Inflammatory macrophage (primary cell): ENCODE measurements around the gene RND3.
A peak's percentile ranks its signal among the peaks of the same experiment; 100 is the strongest.

Experiments
- DNase-seq, 2 donors: peaks; one replicate each; pipeline ENCODE4 v3.0.0-alpha.2; 2020 to 2022

The RND3 gene

DNA sequence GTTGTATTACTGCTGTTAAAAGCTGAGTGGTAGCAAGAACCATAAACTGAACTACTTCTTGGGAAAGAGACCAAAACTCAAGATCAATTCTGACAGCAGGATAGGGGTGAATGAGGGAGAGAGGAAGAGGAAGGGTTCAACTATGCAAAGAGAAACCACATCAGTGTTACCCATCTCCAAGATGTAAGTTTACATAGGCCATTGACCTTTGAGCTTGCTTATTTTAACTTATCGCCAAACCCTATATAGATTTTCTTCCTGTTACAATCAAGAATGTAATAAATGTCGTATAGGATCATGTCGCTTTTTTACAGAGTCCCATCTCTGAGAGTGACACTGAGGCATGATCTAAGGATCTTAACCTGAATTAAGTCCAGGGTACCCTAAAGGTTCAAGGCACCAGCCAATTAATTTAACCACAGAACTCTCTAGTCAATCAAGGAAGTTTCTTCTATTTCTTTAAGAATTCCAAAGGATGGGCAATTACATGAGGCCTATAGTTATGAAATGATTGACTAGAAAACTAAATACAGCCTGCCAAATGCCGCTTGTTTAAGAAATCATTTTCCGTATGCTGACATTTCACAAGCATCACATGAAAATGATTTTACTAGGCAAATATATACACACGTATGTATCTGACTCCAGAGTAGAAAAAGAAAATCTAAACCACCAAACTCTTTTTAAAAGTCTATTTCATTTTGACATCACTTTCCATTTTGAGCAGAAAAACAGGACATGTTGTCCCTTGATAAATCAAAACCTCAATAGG lies 11.8 kb downstream of the RND3 start:
- no peak for DNase-seq

DNA sequence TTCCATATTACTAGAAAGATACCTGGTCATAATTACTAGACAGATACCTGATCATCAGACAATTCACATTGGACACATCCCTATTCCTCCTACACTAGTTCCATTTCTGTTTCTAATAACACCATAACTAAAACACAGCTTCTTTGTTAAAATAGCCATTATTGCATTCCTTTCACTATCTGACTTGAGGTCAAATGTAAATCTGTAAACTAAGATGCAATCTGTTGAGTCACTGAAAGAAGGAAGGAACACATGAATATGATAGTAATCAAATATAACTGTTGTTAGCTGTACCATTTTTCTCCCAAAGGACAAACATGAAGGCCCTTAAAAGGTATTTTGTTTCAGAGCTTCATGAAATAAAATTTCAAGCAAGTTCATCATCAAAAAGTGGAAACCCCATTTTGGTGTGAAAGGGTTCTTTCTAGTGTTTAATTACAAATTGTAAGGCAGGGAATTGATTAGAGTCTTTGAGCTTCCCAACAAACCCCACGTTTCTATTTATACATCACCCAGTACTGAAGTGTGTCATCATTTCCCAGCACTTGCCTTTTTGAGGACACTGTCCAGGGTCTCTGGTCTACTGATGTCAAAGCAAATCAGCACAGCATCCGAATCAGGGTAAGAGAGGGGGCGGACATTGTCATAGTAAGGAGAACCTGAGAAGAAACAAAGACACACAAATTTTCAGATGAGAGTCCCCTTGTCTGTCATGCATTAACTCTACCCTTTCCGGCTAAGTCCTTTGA lies 13.0 kb downstream of the RND3 start:
- no peak for DNase-seq

DNA sequence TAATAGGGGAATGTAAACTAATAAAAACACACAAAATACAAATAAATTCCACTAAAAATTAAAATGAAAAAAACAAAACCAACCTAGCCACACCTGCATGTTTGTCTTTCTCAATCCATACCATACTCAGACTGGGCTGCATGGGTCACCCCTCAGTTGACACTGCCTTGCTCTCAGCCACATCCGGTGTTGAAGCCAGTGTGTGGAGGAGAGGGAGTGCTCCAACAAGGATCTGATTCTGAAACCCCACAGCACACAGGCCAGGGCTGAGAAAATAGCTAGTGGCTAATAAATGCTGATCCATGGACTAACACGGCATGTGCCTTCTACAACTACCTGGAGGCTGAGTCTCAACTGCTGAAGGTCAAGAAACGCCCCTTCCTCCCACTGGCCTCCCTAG lies 13.7 kb downstream of the RND3 start:
- no peak for DNase-seq

DNA sequence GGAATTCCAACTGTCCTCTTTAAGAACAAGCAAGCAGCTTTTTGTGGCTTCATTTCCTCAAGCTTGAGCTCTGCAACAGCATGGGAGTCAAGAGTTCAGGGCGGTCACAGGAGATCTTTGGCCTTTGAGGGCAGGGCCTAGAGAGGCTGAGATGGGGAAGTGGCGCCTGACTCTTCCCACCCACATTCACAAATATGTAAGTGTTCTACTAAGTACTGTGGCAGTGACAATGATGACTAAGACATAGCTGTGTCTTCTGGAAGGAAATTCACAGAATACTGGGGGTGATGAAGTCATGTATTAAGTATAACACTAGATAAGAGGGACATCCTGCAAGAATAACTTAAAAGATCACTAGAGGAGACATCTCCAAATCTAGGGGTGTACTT lies 15.0 kb downstream of the RND3 start:
- DNase-seq: peak; percentile 69 to 70

DNA sequence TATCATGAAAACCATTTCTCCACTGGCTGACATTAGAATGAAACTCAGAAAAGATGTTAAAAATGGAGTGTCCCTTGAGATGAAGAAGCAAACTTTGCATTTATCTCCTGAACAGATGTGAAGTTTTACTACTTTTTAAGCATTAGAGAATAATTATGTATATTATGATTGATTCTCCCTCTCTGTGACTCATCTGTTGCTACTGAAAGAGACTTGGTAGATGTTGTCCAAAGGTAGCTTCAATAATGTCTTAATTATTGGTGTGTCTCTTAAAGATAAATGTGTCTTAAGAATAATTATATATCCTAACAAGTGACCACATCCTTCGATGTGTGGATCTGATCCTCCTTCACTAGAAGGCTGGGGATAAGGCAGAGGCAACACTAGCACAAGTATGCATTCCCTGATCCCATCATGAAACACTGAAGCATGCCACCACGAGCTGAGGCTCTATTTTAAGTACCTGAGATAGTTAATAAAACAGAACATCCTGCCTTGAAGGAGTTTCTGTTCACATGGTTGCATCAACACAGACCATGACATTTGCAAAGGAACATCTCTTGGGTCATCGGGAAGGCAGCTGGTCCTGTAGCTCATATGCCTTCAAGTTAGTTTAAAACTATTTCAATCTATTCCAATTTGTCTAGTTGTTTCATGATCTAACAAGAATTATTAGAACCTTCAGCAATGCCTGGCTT lies 15.5 kb downstream of the RND3 start:
- DNase-seq: no peak

DNA sequence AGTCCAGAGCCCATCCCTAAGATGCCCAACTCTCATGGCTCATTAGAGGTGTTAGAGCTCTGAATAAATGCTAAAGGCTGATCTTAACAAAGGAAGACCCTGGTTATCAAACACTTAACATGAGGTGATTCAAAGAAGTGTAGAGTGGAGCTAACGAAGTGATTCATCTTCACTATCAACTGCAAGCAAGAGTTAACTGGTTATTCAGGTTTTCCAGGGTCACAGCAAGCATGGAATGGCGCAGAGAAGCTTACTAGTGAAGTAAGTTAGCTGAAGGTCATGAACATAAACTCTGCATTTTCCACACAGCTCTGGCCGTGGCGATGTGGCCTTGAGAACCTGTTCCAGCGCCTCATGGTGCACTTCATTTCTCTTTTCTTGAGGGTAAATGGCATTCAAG lies 17.0 kb downstream of the RND3 start:
- DNase-seq: no peak

DNA sequence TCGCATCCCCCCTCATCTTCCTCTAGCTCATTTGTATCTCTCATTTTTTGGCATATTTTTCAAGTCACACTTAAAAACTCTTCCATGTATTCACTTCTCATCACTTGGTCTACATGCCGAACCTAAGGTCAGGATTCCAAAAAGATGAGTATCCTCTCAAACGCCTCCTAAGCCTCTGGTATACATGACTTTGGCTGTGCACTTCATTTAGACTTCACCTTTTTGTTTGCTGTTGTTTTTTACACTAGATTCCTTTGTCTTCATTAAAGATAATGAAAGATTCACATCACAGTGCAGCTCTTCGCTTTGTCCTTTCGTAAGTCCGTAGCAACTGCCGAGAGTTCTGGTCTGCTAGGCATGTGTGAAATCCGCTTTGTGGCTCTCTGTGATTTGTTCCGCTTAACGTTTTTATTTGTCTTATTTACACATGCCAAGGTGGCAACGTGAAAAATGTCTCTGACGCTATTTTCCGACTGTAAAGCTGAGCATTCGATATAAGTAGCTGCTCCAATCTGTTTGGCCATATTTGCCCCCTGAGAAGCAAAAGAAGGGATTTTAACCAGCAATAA lies 17.7 kb downstream of the RND3 start:
- DNase-seq: no peak

DNA sequence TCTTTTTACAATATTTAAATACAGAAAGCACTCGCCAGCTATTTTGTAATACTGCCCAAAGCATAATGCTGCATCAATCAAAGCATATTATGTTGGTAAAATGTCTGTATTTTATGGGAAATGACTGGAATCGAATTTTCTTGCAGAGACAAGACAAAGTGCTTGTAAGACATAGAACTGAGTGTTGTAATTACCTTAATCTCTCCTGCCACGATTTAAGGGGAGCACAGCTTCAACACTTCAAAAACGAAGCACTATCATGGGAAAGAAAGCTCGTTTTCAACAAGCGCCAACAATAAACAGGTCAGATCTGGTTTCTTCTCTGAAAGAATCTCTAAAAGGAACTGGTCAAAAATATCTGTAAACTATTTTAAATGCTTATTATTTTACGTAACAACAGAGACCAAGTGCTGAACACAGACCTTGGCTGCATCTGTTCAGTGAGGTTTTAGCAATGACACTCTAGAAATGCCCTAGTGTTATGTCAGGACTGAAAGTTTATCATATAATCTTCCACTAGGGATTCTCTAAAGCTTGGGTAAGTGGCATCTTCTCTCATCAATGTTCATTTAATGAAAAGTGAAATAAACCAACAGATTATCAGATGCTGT lies 19.0 kb downstream of the RND3 start:
- DNase-seq: no peak

DNA sequence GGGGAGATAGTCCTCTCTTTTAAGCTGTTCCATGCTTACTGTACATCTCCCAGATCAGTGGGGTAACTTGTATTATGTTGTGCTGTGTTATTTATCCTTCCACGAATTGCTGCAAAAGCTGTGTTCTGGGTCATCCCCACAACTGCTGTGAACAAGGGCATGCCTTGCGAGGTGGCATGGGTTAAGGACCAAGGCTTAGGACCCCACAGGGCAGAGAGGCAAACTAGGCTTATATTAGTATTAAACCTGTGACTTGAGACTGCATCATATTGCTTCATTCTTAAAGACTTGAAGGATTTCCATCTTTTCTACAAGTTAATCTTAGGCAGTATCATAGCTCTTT lies 19.9 kb downstream of the RND3 start:
- no peak for DNase-seq

DNA sequence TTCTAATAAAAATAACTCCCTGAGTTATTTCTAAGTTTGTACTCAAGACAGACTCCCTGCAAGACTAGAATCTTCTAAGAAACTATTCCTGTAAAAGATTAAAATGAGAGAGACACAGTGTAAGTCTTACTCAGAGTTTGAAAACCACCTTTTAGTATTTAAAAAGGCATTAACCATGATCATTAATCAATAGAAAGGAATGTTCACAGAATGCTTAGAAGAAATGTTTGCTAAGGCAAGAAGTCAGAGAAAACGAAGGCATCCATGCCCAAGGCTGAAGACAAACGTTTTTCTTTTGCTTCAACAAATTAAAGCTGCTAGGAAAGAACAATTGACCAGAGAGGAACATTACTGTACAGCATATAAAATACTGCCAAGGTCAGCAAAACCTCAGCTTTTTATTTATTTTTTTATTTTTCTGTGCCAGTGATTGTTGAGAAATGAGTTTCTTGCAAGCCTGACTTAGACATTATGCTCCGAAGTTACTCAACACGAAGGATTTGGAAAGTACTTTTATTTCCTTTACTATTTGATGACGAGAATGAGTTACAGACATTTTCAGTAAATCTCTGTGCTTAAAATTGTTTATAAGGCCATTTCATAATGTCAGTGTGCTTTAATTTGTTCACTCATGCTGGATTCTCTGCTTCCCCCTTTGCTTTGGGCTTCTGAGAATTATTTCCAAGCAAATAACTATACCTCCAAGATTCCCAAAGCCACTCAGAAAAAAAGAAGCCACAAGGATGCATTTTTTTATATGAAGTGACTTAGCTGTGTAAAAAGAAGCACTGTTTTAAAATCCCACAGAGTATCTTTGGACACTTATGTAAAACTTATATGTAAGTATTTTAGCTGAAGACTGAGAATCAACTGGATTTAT lies 20.5 kb downstream of the RND3 start:
- DNase-seq: no peak

DNA sequence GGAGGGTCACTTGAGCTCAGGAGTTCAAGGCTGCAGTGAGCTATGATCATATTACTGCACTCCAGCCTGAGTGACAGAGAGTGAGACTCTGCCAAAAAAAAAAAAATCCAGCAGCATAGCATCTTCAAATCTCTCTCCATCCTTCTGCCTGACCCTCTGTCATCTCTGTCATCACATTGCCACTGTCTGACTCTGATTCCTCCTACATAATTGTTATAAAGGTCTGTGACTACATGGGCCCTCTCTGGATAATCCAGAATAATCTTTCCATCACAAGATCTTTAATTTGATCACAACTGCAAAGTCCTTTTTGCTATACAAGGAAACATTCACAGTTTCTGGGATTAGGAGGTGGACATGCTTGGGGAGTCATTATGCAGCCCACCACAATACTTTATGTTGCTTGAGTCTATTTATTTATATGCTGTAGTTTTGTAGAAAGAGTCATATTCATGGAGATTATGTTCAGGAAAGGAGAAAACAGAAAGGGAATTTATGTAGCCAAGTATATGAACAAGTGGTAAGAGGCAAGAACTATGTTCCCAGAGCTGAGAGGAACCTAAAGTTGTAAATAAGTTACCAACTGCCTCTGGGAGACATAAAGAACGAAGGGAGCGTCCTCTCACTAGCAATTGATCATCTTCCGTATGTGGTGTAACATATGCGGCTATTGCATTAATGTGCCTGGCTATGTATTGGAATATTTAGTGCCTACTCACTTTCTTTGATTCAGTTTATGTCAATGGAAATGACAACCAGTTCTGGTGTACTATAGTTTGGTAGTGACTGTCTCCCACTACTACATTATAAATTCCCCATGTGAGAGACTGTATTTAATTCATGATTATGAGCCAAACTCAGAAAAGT lies 21.5 kb downstream of the RND3 start:
- DNase-seq: no peak

DNA sequence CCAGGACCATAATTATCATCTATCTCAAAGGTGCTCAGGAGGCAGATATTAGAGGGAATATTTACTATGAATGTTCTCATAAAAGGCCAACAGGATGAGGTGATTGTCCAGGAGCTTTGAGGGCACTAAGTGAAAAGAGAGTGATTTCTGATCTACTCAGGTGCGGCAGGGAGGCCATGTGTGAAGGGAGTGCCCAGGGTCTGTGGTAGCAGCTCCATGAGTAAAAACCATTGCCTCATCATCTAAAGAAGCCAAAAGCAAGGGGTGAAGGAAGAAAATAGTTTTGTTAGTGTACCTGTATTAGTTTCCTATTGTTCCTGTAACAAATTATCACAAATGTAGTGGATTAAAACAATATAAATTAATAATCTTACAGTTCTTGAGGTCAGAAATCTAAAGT lies 22.5 kb downstream of the RND3 start:
- no peak for DNase-seq

DNA sequence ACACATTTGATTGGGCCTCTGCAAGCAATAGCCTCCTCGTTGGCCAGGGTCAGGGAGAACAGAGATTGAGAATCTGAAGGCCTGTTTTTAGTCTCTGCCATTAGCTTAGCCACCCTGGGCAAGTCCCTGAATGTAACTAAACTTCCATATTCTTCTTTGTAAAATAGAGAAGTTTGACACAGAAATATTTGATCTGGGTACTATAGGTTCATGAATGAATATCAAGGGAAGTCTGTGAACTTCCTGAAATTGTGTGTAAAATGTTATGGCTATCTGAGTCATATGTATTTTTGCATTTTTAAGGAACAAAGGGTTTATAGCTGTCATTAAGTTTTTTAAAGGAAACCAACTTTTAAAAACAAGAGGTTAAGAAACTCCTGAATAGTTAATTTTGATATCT lies 23.2 kb downstream of the RND3 start:
- peak; percentile 11 to 53 for DNase-seq

DNA sequence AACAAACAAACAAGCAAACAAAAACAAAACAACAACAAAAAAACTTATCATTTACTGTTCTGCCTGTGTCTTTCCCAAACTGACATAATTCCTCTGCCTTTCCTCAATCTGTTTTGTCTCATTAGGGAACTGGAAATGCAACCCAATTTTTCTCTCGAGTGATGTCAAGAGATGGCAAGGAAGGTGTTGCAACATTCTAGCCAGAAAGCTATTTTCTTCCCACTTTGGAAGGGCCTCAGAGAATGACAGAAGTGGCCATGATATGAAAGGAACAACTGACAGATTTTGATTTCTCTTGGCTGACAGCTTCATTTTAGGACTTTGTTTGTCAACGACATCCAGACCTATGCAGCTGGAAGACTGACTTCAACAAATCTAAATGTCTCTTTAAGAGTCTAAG lies 24.7 kb downstream of the RND3 start:
- peak in 1 of 2 donors; percentile 11 for DNase-seq

DNA sequence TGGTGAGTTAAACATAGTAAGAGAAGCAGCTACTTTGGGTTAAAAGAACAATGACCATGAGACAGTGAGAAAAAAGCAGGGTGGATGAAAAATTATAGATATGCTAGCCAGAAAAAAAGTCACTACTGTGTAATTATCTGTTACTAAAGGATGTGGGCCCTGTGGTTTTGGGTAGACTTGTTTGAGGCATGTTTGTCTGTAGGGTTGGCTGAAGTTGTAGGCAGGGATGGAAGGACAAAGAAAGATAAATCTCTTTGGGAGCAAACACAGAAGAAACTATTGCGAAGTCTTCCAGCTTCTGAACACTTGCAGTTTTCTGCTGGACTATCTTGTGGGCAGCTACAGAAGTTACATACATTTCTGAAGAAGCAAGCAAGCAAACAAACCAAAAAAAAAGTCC lies 28.2 kb downstream of the RND3 start:
- DNase-seq: no peak

DNA sequence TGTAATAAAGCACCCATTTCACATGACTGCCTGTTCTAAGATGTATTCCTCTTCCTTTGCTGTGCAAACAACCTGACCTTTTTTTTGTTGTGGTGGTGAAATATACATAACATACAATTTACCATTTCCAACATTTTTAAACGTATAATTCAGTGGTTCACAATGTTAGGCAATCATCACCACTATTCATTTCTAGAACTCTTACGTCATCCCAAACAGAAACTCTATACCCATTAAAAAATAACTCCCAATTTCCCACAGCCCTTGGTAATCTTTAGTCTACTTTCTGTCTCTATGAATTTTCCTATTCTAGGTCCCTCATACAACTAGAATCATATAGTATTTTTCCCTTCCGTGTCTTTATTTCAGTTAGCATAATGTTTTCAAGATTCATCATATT lies 36.7 kb downstream of the RND3 start:
- no peak for DNase-seq

DNA sequence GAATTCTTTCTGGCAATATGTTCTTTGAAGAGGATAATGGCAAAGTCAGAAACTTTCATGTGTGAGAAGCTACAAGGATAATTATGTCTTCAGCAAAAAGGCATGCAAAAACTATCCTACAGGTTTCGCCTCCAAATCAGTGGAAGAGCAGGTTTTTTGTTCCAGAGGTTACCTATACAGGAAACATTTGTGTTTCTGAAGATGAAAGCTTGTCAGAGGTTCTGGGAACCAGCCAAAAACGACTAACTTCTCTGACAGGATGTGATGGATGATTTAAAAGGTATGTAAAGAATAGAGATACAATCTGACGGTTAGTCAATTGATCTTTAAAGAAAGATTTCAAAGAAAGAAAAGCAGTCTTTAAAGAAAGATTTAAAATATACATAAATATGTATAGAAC lies 37.6 kb downstream of the RND3 start:
- no peak for DNase-seq

DNA sequence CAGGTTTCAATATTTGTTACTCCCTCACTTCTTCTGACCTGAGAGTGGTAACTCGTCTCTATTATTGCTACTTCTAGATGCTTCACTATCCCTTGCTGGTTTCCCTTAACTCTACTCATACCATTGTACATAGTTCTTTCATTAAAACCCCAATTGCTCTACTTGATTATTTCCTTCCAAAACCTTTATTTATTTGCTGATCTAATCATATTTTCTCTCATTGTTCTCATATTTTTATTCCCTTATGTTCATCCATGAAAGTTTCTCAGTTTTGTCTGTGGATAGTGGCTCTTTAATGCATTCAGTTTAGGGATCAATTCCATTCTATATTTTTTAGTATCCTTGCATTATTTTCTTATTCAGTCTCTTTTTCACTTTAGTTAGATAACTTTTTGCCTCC lies 42.1 kb downstream of the RND3 start:
- no peak for DNase-seq

DNA sequence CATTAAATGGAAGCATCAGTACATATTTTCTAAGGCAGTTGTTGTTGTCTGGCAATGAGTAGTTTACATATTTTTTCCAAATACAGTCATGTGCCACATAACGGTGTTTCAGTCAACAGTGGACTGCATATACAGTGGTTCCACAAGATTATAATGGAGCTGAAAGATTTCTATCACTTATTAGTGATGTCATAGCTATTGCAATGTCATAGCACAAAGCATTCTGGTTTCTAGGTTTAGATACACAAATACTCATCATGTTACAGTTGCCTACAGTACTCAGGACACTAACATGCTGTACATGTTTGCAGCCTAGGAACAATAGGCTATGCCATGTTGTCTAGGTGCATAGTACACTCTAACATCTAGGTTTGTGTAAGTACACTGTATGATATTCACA lies 45.0 kb downstream of the RND3 start:
- DNase-seq: no peak

DNA sequence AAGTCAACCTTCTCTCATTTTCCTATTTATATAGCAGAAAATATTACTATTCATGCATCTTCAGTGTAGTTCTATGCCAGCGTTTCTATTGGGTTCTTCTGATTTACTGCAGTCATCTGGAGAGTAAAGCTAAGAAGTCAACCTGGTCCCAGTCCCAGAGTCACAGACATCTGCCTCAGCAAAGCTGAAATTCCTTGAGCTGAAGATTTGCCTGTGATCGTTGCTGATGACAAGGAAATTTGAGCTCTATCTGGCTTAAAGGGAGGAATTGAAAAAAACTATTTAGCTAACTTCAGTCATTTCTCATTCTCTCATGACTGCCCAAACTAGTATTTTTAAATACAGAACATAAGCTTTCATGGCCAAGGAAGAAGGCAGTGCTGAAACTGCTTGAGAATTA lies 45.7 kb downstream of the RND3 start:
- DNase-seq: no peak

DNA sequence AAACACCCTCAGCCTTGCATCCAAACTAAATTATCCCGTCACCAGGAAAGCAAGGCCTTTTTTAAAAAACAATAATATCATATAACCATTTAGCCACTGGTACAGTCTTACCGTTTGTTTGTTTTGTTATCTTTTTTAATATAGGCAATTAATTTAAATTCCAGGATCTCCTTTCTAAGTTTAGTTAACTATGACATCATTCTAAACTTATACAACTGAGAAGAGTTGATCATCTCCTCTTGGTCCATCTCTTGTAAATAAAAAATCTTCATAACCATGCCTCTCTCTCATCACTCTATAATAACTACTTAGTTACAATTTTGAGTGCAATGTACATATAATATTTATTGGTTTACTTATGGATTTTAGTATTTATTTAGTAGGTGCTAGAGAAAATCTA lies 46.2 kb downstream of the RND3 start:
- no peak for DNase-seq
